Posterior cingulate gyrus (tissue), 11 donors: ENCODE measurements around the gene FOXN3.

Source experiments
- DNase-seq, 10 donors: peaks; one replicate each; pipeline versions ENCODE4 v3.0.0 to v3.0.0-alpha.2; 2020 to 2021; ENCODE audit warnings: mixed read lengths in 3 of 10
- intact Hi-C: fragments of 100-400 bp; cut with DNase I; formaldehyde crosslinking; loops from one replicate; pipeline ENCODE4 v1.15.1; 2023

Gene FOXN3

GRCh38 chr14:89343356-89343755 lies 73.7 kb downstream of the FOXN3 start:
- intact Hi-C loops = loop anchor here (10.0 kb wide), 1 partner anchor 89 kb away; no protein-coding TSS in a partner anchor
- DNase-seq = no peak

GRCh38 chr14:89342049-89342448 lies 75.0 kb downstream of the FOXN3 start:
- no peak for DNase-seq
- intact Hi-C loops = loop anchor here (10.0 kb wide), 1 partner anchor 87 kb away; no protein-coding TSS in a partner anchor

- intact Hi-C loops = loop anchor here (10.0 kb wide), 1 partner anchor 86 kb away; no protein-coding TSS in a partner anchor
- no peak for DNase-seq
Observed at GRCh38 chr14:89340200-89341181, 76.5 kb downstream of the FOXN3 start.

GRCh38 chr14:89339579-89339978 lies 77.5 kb downstream of the FOXN3 start:
- intact Hi-C loops = no loop called here
- DNase-seq = no peak

- DNase-seq = no peak
Observed at GRCh38 chr14:89339158-89339557, 77.9 kb downstream of the FOXN3 start.

GRCh38 chr14:89336338-89336737 lies 80.7 kb downstream of the FOXN3 start:
- intact Hi-C loops = no loop called here
- no peak for DNase-seq

More at GRCh38 chr14:89339158-89339557, 77.9 kb downstream of the FOXN3 start:
- intact Hi-C loops = no loop called here

- intact Hi-C loops = no loop called here
Observed at GRCh38 chr14:89332031-89332430, 85.0 kb downstream of the FOXN3 start.

GRCh38 chr14:89331398-89331797 lies 85.6 kb downstream of the FOXN3 start:
- no peak for DNase-seq
- intact Hi-C loops = no loop called here

More at GRCh38 chr14:89332031-89332430, 85.0 kb downstream of the FOXN3 start:
- no peak for DNase-seq

- intact Hi-C loops = no loop called here
- DNase-seq = no peak
Observed at GRCh38 chr14:89330236-89331002, 86.6 kb downstream of the FOXN3 start.

GRCh38 chr14:89327771-89328212 lies 89.2 kb downstream of the FOXN3 start:
- DNase-seq = no peak
- intact Hi-C loops = no loop called here

GRCh38 chr14:89325959-89326358 lies 91.1 kb downstream of the FOXN3 start:
- no peak for DNase-seq
- intact Hi-C loops = no loop called here

GRCh38 chr14:89325299-89325883 lies 91.6 kb downstream of the FOXN3 start:
- DNase-seq = no peak

GRCh38 chr14:89324501-89325298 lies 92.3 kb downstream of the FOXN3 start:
- no peak for DNase-seq
- intact Hi-C loops = no loop called here

More at GRCh38 chr14:89325299-89325883, 91.6 kb downstream of the FOXN3 start:
- intact Hi-C loops = no loop called here

GRCh38 chr14:89320381-89321000 lies 96.5 kb downstream of the FOXN3 start:
- intact Hi-C loops = no loop called here
- DNase-seq = no peak

- intact Hi-C loops = no loop called here
- no peak for DNase-seq
Observed at GRCh38 chr14:89319687-89320086, 97.3 kb downstream of the FOXN3 start.

GRCh38 chr14:89317051-89317691 lies 99.9 kb downstream of the FOXN3 start:
- no peak for DNase-seq
- intact Hi-C loops = no loop called here

- intact Hi-C loops = no loop called here
- DNase-seq = no peak
Observed at GRCh38 chr14:89315493-89316470, 101.3 kb downstream of the FOXN3 start.

GRCh38 chr14:89314274-89314673 lies 102.8 kb downstream of the FOXN3 start:
- DNase-seq = no peak
- intact Hi-C loops = no loop called here
